Activated effector memory CD4-positive, alpha-beta T cell treated with anti-CD3 and anti-CD28 coated beads, Interleukin-2, amount 50 U/mL, for 16 hours (primary cell): Measurements from ENCODE around the gene VMAC.
"Not testable (repeated sequence)": the region's sequence is repeated elsewhere in the genome, so short reads cannot be mapped to it uniquely, and the experiment has no call there.

Experiments used
- DNase-seq: peaks from one replicate; pipeline ENCODE4 v3.0.0-alpha.2; 2020

VMAC gene, protein sequence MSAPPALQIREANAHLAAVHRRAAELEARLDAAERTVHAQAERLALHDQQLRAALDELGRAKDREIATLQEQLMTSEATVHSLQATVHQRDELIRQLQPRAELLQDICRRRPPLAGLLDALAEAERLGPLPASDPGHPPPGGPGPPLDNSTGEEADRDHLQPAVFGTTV

DNA sequence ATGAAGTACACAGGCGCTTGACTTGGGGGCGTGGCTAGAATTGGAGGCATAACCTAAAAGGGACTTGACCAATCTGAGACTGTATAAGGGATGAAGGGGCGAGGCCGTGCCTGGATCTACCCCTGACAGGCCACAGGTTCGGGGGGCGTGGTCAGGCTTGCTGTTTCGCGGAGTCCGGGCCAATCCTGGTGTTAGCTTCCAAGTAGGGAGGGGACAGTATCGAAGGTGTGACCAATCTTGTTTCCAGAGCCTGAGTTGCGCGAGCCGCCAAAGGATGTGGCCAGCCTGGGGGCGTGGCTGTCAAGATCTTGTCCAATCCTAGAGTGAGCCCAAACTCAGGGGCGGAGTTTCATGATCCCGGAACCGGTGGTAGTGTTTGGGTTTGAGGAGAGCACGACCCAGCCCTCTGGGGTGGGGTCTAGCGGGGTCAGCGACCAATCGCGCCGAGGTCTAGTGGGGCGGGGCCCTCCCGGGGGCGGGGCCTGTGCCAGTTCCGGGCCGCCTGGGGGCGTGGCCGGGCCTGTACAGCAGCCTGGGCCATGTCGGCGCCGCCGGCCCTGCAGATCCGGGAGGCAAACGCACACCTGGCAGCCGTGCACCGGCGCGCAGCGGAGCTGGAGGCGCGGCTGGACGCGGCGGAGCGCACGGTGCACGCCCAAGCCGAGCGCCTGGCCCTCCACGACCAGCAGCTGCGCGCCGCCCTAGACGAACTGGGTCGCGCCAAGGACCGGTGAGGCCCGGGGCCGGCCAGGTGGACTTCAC is at the start of gene VMAC:
VMAC (plus strand) TSS at position 521 of the 762 bp plus-strand sequence; CDS start at position 540, 19 bp downstream.
- peak; percentile 100 for DNase-seq

DNA sequence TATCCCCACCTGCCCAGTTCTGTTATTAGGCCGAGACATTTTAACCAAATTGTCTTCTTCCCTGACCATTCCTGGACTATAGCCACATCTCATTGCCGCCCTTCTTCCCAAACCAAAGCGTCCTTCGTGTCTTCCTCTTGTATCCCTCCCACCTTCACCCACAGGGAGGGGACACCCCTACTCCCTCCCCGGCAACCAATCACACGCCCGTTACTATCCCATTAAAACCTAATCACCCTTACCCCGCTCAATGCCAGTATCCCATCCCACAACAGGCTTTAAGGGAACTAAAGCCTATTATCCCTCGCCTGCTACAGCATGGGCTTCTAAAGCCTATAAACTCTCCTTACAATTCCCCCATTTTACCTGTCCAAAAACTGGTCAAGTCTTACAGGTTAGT is 49.5 kb upstream of the VMAC start:
- not testable (repeated sequence) for DNase-seq

DNA sequence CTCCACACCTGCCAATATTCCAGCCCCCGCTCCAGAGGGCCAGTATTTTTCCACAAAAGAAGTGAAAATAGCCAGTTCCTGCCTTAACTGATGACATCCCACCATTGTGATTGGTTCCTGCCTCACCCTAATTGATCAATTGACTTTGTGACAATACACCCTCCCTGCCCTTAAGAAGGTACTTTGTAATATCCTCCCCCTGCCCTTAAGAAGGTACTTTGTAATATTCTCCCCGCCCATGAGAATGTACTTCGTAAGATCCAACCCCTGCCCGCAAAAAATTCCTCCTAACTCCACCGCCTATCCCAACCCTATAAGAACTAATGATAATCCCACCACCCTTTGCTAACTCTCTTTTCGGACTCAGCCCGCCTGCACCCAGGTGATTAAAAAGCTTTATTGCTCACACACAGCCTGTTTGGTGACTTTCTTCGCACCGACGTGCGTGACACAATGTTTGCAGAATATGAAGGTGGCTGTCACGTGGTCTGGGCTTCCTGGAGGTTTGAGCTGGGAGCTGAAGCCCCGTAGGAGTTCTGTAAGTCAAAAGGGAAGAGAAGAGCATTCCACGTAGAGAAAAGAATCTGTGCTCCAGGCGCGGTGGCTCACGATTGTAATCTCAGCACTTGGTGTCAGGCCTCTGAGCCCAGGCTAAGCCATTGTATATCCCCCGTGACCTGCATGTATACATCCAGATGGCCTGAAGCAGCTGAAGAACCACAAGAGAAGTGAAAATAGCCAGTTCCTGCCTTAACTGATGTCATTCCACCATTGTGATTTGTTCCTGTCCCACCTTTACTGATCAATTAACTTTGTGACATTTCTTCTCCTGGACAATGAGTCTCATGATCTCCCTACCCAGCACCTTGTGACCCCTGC is 47.2 kb upstream of the VMAC start:
- DNase-seq: no peak

DNA sequence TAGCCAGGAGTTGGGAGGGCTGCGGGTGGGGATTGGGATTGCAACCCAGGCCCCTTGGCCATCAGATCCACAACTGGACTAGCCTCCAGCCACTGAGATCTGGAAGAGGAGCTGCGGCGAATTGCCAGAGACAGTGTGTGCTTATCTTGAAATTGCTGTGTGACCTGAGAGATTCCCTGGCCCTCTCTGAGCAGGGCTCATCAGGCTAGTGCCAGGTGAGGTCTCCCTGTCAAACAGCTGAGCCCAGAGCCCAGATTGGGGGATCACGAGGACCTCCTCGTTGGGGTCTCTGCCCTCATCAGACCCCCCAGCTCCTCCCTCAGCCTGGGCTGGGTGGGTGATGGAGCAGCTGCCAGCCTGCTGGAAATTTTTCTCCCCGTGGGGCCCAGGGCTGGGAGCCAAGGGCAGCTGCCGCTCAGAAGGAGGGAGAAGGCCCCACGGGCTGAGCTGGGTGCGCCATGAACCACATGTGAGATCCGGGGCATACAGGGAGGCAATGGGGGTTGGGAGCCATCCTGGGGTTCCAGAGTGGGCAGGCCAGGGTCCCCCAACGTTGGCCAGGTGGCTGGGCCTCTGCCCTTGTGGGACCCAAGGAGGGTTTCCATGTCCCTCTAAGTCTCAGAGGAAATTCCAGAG is 41.5 kb upstream of the VMAC start:
- no peak for DNase-seq

DNA sequence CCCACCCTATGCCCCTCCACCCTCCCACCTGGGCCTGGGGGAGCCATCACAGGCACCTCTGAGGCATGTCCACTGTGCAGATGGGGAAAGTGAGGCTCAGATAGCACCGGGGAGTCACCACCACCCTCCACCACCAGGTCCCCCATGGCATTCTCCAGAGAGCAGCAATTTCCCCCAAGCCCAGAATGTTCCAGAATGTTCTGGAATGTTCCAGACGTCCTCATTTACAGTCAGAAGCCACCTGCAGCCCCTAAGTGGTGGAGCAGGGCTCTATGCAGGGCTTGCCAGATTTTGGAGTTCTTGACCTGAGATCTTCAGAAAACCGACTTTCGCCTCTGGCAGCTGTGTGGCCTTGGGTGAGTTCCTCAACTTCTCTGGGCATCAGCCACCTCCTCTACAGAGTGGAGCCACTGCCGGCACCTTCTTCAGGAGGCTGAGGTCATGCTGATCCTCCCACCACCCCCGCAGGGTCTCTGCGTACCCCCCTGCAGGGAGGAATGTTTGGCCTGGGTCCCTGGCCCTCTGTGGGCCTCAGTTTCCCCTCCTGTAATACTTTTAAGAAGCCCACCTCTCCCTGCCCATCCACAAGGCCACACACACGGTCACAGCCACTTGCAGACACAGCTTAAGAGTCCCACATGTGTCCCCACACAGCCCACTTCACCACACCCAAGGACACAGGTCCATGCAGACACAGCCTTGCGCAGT is 40.5 kb upstream of the VMAC start:
- no peak for DNase-seq

DNA sequence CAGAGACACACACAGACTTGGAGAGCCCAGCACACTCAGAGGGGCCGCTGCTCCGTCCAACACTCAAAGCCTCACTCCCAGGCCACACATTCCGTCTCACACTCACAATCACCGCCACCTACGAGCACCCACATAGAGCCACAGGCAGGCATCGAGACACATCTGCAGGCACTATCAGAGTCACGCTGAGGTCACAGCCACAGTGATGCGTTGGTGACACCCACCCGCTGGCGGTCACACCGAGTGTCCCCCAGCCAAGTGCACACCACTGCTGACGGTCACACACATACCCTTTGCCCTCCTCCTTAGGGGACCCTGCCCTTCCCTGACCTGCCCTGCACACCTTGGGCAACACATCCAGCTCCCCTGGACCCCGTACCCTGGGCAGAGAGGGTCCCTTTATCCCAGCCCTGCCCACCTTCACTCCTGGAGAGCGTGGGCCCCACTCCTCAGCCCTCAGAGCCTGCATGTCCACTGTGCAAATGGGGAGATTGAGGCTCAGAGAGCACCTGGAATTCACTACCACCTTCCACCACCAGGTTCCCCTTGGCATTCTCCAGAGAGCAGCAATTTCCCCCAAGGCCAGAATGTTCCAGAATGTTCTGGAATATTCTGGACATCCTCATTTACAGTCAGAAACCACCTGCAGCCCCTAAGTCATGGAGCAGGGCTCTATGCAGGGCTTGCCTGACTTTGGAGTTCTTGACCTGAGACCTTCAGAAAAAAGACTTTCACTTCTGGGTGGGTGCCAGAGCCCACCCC is 39.8 kb upstream of the VMAC start:
- no peak for DNase-seq

DNA sequence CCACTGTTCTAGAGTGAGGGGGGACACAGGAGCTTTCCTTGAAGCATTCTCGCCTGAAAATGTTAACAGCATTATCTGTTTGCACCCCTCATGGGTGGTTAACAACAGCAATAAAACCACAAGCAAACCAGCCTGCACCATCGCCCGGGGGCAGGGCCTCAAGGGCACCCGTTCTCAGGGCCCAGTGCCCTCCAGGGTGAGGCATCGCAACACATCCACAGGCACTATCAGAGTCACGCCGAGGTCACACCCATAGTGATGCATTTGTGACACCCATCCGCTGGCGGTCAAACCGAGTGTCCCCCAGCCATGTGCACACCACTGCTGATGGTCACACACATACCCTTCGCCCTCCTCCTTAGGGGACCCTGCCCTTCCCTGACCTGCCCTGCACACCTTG is 38.9 kb upstream of the VMAC start:
- DNase-seq: no peak

DNA sequence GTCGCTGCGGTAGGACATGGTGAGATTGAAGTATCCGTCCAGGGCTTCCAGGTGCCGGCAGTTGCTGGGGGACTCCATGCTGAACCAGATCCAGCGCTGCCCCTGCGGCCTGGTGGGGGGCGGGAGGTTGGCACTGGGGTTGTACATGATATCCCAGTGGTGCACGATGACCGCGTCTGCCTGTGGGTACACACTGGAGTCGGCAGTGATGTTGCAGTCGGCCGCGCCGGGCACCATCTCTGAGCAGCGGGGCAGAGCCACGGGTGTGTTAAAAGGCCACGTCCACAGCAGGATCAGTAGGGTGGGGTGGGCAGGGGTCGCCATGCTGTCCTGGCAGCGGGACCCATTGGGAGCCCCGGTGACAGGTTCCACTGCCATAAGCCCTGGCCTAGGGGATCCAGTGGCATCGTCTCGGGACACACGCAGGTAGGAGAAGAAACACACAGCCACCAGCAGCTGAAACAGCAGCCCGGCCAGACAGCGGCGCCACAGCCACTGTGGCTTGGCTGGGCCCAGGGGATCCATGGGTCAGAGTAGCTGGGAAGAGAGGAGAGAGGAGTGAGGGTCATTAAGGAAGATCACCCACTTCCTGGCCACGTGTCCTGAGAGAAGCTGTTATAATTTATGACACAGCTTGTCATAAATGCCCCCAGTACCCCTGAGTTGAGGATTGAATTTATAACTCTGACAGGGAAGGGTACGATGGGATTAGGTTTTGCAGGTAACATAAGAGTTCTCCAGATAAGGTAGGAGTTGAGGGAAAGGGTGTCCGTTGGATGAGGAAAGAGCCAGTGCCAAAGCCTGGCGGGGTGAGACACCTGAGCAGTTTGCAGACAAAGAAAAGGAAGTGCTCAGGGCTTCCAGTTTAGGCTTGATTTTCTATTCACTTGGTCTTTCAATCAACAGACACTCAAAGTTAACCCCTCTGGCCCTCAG is 37.2 kb upstream of the VMAC start:
- no peak for DNase-seq

DNA sequence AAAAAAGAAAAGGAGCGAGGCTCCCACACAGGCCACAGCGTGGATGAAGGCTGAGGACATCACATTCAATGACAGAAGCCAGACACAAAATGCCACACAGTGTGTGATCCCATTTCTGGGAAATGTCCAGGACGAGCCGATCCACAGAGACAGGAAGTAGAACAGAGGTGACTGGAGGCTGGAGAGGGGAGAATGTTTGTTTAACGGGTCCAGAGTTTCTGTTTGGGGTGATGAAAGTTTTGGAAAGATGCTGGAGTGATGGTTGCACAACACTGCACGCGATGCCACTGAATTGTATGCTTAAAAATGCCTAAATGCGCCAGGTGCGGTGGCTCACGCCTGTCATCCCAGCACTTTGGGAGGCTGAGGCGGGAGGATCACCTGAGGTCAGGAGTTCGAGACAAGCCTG is 33.7 kb upstream of the VMAC start:
- no peak for DNase-seq

DNA sequence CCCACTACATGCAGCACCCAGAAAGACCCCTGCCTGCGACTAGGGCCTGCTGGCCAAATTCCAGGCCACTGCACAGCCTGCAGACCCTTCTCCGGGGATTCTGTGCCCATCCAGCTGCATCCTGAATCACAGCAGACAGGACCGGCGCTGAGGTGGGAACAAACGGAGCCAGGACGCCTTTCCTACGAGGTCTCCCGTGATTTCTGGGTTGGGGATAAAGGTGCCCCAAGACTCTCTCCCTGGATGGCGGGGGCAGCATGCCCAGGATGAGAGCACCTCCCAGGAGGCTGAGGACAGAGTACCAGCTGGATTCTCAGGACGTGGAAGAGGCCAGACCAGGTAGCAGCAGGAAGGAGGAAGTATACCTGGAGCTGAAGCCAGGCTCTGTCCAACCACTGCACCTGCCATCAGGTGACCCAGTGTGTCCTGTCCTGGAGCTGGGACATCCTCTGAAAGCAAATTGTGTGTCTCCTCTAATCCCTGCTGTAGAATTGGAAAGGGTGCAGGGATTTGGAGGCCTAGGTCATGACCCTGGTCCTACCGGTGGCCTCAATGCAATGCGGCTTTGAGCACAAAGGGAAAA is 31.0 kb upstream of the VMAC start:
- DNase-seq: no peak

DNA sequence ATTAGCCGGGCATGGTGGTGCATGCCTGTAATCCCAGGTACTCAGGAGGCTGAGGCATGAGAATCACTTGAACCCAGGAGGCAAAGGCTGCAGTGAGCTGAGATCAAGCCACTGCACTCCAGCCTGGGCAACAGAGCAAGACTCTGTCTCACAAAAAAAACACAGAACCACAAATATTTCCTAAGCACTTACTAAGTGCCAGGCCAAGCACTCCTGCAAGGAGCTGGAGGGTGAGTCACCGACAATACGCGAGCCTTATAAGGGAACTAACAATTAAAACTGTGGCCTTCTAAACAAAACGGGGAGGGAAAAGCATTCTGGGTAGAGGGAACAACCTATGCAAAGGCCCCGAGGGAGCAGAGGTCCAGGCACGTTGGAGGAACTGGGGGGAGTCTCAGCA is 30.2 kb upstream of the VMAC start:
- not testable (repeated sequence) for DNase-seq

DNA sequence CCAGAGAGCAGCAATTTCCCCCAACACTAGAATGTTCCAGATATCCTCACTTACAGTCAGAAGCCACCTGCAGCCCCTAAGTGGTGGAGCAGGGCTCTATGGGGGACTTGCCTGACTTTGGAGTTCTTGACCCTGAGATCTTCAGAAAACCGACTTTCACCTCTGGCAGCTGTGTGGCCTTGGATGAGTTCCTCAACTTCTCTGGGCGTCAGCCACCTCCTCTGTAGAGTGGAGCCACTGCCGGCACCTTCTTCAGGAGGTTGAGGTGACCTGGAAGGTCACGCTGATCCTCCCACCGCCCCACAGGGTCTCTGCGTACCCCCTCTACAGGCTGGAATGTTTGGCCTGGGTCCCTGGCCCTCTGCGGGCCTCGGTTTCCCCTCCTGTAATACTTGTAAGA is 27.2 kb upstream of the VMAC start:
- no peak for DNase-seq

DNA sequence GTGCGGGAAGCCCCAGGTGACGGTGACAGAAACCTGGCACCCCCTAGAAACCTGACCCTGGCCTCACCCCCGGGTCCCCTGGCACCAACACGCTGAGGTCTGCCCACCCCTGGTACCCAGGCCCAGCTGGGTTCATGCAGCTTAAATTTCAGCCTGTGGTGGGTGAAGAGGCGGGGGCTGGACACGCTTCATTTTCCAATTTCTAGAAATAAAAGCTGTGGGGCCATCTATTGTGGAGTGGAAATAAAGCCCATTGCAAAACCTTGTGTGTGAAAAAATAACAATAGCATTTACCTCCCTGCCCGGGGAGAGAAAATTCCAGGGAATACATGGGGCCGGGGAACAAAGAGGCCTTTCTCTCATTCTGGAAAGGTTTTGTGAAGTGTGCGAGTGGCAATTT is 26.8 kb upstream of the VMAC start:
- DNase-seq: no peak

DNA sequence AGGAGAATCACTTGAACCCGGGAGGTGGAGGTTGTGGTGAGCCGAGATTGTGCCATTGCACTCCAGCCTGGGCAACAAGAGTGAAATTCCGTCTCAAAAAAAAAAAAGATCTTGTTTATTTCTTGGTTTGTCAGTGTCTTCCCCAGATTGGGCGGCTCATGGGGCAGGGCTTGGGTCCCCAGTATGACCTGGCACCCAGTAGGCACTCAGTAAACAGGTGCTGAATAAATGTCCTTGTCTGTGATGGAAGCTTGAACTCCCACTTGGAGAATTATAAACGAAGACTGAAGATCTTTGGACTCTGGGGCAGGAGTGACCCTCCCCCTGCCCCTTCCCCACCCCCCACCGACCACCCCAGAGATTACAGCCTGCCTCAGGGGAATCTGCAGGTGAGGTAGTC is 24.5 kb upstream of the VMAC start:
- no peak for DNase-seq

DNA sequence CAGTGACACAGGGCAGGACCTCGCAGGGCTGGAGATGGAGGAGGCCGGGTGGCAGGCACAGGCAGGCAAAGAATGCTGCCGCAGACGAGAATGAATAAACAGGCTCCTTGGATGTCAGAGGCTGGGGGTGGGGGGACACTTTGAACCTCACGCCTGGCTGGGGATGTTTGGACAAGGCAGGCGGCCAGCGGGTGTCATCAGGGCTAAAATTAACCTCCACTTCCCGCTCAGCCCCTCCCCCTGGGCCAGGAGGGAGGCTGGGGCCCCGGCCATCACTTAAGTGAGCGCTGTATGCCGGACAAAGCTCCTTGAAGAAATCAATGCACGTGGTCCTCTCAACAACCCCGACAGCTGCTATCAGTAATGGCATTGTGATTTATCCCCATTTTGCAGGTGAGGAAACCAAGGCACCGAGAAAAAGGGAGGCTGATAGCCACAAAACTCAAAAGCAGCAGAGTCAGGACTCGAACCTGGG is 24.0 kb upstream of the VMAC start:
- no peak for DNase-seq

DNA sequence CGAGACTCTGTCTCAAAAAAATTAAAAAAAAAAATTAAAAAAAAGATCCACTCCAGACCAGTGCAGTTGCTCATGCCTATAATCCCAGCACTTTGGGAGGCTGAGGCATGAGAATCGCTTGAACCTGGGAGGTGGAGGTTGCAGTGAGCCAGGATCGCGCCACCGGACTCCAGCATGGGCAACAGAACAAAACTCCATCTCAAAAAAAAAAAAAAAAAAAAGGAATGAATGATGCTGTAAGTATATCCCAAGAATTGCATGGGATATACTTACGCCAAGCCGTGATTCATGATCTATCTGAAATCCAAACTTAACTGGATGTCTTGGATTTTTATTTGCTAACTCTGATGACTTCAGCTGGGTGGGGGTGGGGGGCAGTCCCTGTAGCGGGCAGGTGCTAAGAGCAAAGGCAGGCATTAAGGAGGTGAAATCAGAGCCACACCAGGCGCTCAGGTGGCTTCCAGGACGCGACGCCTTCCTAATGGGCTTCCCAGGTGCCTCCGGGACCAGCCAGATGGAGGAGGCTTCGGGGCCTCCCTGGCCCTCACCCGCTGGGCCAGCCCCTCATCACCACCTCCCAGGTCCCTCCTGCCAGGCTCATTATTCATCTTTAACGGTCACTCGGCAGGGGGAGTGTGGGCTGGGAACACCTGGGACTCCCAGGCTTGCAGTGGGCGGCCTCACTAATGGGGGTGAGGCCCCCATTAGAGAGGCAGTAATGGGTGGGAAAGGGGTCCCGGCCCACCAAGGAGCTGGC is 23.0 kb upstream of the VMAC start:
- DNase-seq: no peak

DNA sequence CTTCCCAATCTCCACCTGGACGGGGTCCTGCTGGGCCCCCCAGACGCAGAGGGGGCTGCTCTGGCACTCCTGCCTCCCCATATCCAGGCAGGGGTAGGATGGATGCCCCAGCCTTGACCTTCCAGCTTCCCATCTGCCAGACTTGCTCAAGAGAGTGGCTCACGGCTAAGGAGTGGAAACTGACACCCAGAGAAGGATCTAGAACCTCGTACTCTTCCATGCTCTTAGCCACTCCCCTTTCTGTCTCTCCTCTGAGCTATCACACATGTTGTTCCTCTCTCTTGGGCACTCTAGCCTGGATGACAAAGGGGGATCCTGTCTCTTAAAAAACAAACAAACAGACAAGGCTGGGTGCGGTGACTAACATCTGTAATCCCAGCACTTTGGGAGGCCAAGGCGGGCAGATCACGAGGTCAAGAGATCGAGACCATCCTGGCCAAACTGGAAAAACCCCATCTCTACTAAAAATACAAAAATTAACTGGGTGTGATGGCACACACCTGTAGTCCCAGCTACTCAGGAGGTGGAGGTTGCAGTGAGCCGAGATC is 22.2 kb upstream of the VMAC start:
- no peak for DNase-seq

DNA sequence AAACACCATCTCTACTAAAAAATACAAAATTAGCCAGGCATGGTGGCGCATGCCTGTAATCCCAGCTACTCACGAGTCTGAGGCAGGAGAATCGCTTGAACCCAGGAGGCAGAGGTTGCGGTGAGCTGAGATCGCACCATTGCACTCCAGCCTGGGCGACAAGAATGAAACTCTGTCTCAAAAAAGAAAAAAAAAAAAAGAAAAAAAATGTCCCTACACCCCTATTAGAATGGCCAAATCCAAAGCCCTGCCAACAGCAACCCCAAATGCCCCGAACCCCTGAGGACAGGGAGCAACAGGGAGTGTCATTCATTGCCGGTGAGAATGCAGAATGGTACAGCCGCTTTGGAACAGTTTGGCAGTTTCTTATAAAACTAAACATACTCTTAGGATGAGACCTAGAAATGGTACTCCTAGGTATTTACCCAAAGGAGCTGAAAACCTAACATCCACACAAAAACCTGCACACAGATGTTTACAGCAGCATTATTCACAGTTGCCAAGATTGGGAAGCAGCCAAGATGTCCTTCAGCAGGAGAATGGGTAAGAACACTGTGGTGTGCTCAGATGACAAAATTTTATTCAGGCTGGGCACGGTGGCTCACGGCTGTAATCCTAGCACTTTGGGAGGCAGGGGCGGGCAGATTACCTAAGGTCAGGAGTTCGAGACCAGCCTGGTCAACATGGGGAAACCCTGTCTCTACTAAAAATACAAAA is 21.4 kb upstream of the VMAC start:
- DNase-seq: not testable (repeated sequence)
